Measurements from ENCODE around the gene RWDD4.

DNA sequence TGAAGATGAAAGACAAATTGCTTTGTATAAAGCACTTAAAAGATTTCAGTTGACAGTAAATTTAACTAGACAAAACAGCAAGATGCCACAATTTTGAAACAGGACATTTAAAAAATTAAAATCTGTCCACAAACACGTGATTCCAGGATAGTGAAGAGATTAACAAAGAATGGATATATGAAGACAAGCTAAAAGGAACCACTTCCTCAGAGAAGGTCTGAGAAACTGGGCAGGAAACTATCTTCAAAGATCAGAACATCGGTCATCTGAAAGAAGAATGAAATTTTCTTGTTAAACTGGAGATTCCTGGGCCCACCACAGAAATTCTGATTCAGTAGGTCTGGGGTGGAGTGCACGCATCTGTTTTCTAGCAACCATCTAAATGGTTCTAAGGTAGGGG lies 1.4 kb downstream of the RWDD4 start:
- no peak for TF ChIP-seq EZH2 (IDR thresholded peaks at IDR 0.05; ENCODE audit: borderline replicate concordance)
- TF ChIP-seq, protein P1, sequence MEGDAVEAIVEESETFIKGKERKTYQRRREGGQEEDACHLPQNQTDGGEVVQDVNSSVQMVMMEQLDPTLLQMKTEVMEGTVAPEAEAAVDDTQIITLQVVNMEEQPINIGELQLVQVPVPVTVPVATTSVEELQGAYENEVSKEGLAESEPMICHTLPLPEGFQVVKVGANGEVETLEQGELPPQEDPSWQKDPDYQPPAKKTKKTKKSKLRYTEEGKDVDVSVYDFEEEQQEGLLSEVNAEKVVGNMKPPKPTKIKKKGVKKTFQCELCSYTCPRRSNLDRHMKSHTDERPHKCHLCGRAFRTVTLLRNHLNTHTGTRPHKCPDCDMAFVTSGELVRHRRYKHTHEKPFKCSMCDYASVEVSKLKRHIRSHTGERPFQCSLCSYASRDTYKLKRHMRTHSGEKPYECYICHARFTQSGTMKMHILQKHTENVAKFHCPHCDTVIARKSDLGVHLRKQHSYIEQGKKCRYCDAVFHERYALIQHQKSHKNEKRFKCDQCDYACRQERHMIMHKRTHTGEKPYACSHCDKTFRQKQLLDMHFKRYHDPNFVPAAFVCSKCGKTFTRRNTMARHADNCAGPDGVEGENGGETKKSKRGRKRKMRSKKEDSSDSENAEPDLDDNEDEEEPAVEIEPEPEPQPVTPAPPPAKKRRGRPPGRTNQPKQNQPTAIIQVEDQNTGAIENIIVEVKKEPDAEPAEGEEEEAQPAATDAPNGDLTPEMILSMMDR (IDR thresholded peaks at IDR 0.05; ENCODE audit: poor library complexity): no peak
- TF ChIP-seq EZH2phosphoT487 (IDR thresholded peaks at IDR 0.05; ENCODE audit: low read depth, severe bottlenecking, unreplicated experiment): no peak
